Liver (tissue), 9 donors: ENCODE data around the gene PPFIA2. TPM values are rescaled to one million over a fixed set of nuclear protein-coding genes. Genes with fewer than 3 reads are reported as not detected.

ENCODE experiments used
- DNase-seq: peaks from one replicate; pipeline ENCODE4 v3.0.0-alpha.2; 2017; ENCODE audit warnings: low spot score
- H3K27ac ChIP-seq, 2 donors: one replicate each; pipeline ENCODE4 v1.7.0; 2013; ENCODE audit warnings: inconsistent platforms in 2 of 2, low read length in 2 of 2, control low read depth in 1 of 2, low read depth in 1 of 2, mild to moderate bottlenecking in 1 of 2
- H3K27me3 ChIP-seq, 4 donors: one replicate each; pipeline versions ENCODE4 v1.6.1 to v1.7.0; 2013; ENCODE audit warnings: low read length in 3 of 4, inconsistent platforms in 1 of 4, mild to moderate bottlenecking in 1 of 4, moderate library complexity in 1 of 4; ENCODE audit not compliant: control insufficient read depth in 4 of 4, insufficient read depth in 4 of 4
- H3K36me3 ChIP-seq, 4 donors: one replicate each; pipeline versions ENCODE4 v1.6.1 to v1.7.0; 2013; ENCODE audit warnings: low read length in 3 of 4, mild to moderate bottlenecking in 3 of 4, low read depth in 1 of 4, moderate library complexity in 1 of 4; ENCODE audit not compliant: control insufficient read depth in 4 of 4, insufficient read depth in 3 of 4
- H3K4me1 ChIP-seq, 4 donors: one replicate each; pipeline versions ENCODE4 v1.6.1 to v1.7.0; 2013; ENCODE audit warnings: low read length in 3 of 4, mild to moderate bottlenecking in 3 of 4, moderate library complexity in 1 of 4; ENCODE audit not compliant: control insufficient read depth in 4 of 4, insufficient read depth in 4 of 4
- H3K4me3 ChIP-seq, 3 donors: one replicate each; pipeline versions ENCODE4 v1.6.1 to v1.7.0; 2013; ENCODE audit warnings: low read length in 3 of 3, control low read depth in 1 of 3, low read depth in 1 of 3, mild to moderate bottlenecking in 1 of 3
- H3K9ac ChIP-seq, 2 donors: one replicate each; pipeline ENCODE4 v1.7.0; 2013; ENCODE audit warnings: low read length in 2 of 2, mild to moderate bottlenecking in 2 of 2, moderate library complexity in 2 of 2, control low read depth in 1 of 2, low read depth in 1 of 2
- H3K9me3 ChIP-seq, 4 donors: one replicate each; pipeline versions ENCODE4 v1.6.1 to v1.7.0; 2013; ENCODE audit warnings: low read length in 3 of 4; ENCODE audit not compliant: control insufficient read depth in 4 of 4
- EGR1 ChIP-seq, 2 donors: IDR thresholded peaks; 2 replicates each; pipeline ENCODE4 v1.6.1; 2016 to 2018; ENCODE audit warnings: antibody characterized with exemption in 2 of 2, low read depth in 2 of 2
- FOXA1 ChIP-seq: IDR thresholded peaks from 2 replicates; pipeline ENCODE4 v1.6.1; 2016; ENCODE audit warnings: antibody characterized with exemption
- FOXA2 ChIP-seq: IDR thresholded peaks from 2 replicates; pipeline ENCODE4 v1.6.1; 2016; ENCODE audit warnings: antibody characterized with exemption
- GABPA ChIP-seq, 2 donors: IDR thresholded peaks in 1 of 2; conservative IDR thresholded peaks in 1 of 2; 2 replicates each; pipeline ENCODE4 v1.6.1; 2016; ENCODE audit warnings: antibody characterized with exemption in 2 of 2, mild to moderate bottlenecking in 1 of 2, moderate library complexity in 1 of 2
- HNF4A ChIP-seq, 2 donors: conservative IDR thresholded peaks; 2 replicates each; pipeline ENCODE4 v1.6.1; 2016; ENCODE audit warnings: antibody characterized with exemption in 2 of 2, mild to moderate bottlenecking in 2 of 2
- HNF4G ChIP-seq: IDR thresholded peaks from 2 replicates; pipeline ENCODE4 v1.6.1; 2016; ENCODE audit warnings: antibody characterized with exemption
- JUND ChIP-seq, 2 donors: IDR thresholded peaks; 2 replicates each; pipeline ENCODE4 v1.6.1; 2016; ENCODE audit warnings: antibody characterized with exemption in 2 of 2
- NR2F2 ChIP-seq: IDR thresholded peaks from 2 replicates; pipeline ENCODE4 v1.6.1; 2016; ENCODE audit warnings: antibody characterized with exemption
- RAD21 ChIP-seq, 2 donors: IDR thresholded peaks; 2 replicates each; pipeline ENCODE4 v1.6.1; 2016; ENCODE audit warnings: antibody characterized with exemption in 2 of 2, mild to moderate bottlenecking in 2 of 2
- RXRA ChIP-seq, 2 donors: IDR thresholded peaks; 2 replicates each; pipeline ENCODE4 v1.6.1; 2017 to 2018; ENCODE audit warnings: antibody characterized with exemption in 2 of 2, mild to moderate bottlenecking in 1 of 2
- SP1 ChIP-seq: IDR thresholded peaks from 2 replicates; pipeline ENCODE4 v1.6.1; 2018; ENCODE audit warnings: antibody characterized with exemption, mild to moderate bottlenecking
- TAF1 ChIP-seq: conservative IDR thresholded peaks from 2 replicates; pipeline ENCODE4 v1.6.1; 2016; ENCODE audit warnings: antibody characterized with exemption, mild to moderate bottlenecking
- YY1 ChIP-seq: IDR thresholded peaks from 2 replicates; pipeline ENCODE4 v1.6.1; 2016; ENCODE audit warnings: antibody characterized with exemption, mild to moderate bottlenecking
- WGBS: extraction: QIAGEN DNeasy Blood & Tissue Kit; methylation state at CpG from one replicate; pipeline ENCODE4 v1.1.7; 2013; 5-methylcytosine and 5-hydroxymethylcytosine counted together
- polyA plus RNA-seq, 2 donors: library from polyadenylated mRNA; stranded (reverse) in 1 of 2; unstranded in 1 of 2; fragments of 200-250 nt in 1 of 2; fragments of >200 nt in 1 of 2; fragmentation: Nextera tagmentation in 1 of 2; extraction: Ambion mirVana in 1 of 2; gene quantifications; one replicate each; pipeline versions ENCODE4 v1.2.1 to v1.2.3, GENCODE V29; 2013 to 2015
- total RNA-seq, 2 donors: library from RNA; depleted of rRNA; stranded (reverse); fragments of >200 nt; gene quantifications; one replicate each; pipeline ENCODE4 v1.2.3, GENCODE V29; 2014
- TF ChIP-seq, protein P1 (sequence below): IDR thresholded peaks from 2 replicates; pipeline ENCODE4 v1.6.1; 2016; ENCODE audit warnings: antibody characterized with exemption
- TF ChIP-seq, protein P2 (sequence below): IDR thresholded peaks from 2 replicates; pipeline ENCODE4 v1.6.1; 2016; ENCODE audit warnings: antibody characterized with exemption
- TF ChIP-seq, protein P3 (sequence below): fragments of 150-350 bp; IDR thresholded peaks from 2 replicates; pipeline ENCODE4 v1.5.1; 2017; ENCODE audit warnings: improper control_type of control experiment, low read depth, low read length; ENCODE audit not compliant: missing input control
- TF ChIP-seq, protein P4 (sequence below): IDR thresholded peaks from 2 replicates; pipeline ENCODE4 v1.6.1; 2016; ENCODE audit warnings: antibody characterized with exemption
- TF ChIP-seq, protein P5 (sequence below): IDR thresholded peaks from 2 replicates; pipeline ENCODE4 v1.6.1; 2016; ENCODE audit warnings: antibody characterized with exemption, mild to moderate bottlenecking
- donor health status: healthy.
- donor health status: healthy.
- donor health status: healthy.
- donor health status: healthy.
- donor health status: healthy.

Gene PPFIA2
- total and polyA plus RNA-seq, 4 donors, result 0.05 to 0.50 (median 0.22) TPM; not detected in 1

DNA sequence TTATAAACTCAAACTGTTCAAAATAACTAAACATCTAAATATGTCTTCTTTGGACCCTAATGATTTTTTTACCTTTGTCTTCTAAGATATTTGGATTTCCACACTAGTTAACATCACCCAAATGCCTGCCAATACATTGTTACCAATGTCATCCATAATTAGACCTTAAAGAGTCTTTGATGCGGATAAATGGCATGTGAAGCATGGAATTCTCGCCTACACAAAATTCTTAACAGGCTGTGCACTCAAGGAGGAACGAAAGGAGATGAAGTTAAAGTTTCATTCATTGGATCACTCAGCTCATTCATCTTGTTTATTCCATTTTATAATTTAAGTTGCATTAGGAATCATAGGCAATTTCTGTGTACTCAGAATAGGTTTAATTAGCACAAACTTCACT lies 461.5 kb downstream of the PPFIA2 start (continued):
- TF ChIP-seq FOXA2 (no peak), HNF4G (no peak)

DNA sequence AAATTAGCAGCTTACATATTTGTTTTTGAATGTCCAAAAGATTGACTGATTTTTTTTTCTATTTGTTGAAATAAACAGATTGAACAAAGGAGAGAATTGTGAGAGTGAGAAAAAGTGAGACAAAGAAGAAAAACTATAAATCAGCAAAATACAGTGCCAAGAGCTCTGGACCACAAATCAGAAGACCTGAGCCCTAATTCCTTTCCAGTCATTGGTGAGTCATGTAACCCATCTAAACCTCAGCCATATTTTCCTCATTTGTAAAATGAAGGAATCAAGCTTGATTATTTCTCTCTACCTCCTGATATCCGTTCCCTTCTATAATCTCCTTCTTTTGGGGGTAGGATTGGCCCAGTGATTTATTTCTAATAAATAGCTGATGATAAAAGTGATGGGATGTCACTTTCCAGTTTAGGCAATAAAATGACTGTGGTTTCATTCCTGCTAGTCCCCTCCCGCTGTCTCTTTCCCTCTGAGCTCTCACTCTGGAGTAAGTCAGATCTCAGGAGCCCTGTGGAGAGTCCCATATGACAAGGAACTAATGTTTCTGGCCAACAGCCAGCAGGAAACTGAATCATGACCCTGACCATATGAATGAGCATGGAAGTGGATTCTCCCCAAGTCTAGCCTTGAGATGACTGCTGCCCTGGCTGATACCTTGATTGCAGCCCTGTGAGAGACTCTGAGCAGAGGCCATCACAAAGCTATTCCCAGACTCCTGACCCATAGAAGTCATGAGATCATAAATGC lies 462.4 kb downstream of the PPFIA2 start:
- no peak overlapping the region for H3K27ac ChIP-seq
- no peaks in the 10 kb centered on the region for H3K27me3 ChIP-seq
- H3K9me3 ChIP-seq, result no peaks in the 10 kb centered on the region
- WGBS, result 63% methylated on average over 2 of the region's 2 CpGs
- H3K4me1 ChIP-seq, result no peaks in the 10 kb centered on the region
- H3K9ac ChIP-seq, result no peak overlapping the region
- no peaks in the 10 kb centered on the region for H3K36me3 ChIP-seq
- no peak for DNase-seq
- H3K4me3 ChIP-seq, result no peak overlapping the region
- TF ChIP-seq FOXA2 (no peak), SP1 (no peak)

DNA sequence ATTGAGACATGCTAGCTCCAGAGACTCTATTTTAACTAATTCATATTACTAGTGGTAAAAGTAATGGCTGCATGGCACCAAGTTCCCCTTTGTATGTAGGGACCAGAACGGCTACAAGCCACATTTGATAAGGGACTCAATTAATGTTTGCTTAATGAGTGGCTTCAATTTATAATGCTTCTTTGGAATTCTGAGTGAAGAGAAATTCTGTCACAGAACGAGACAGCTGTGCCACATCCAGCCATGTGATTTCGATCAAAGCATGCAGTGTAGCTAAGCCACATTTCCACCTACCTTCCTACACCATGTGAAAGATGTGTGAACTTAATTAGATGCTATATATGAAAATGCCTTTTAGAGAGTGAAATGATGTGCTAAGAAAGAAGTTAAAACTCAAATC lies 463.9 kb downstream of the PPFIA2 start:
- no peak for DNase-seq
- H3K27ac ChIP-seq, result no peak overlapping the region
- WGBS, result 78% methylated on average over 3 of the region's 3 CpGs
- no peak overlapping the region for H3K9ac ChIP-seq
- TF ChIP-seq YY1, result no peak
- TF ChIP-seq FOXA1, result no peak
- TF ChIP-seq, protein P1, sequence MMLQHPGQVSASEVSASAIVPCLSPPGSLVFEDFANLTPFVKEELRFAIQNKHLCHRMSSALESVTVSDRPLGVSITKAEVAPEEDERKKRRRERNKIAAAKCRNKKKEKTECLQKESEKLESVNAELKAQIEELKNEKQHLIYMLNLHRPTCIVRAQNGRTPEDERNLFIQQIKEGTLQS, result no peak
- TF ChIP-seq HNF4G, result no peak
- TF ChIP-seq TAF1, result no peak
- no peak for TF ChIP-seq HNF4A (conservative IDR thresholded peaks at IDR 0.05)
- no peak for TF ChIP-seq JUND (IDR thresholded peaks at IDR 0.05)
- TF ChIP-seq FOXA2, result no peak
- TF ChIP-seq, protein P2, sequence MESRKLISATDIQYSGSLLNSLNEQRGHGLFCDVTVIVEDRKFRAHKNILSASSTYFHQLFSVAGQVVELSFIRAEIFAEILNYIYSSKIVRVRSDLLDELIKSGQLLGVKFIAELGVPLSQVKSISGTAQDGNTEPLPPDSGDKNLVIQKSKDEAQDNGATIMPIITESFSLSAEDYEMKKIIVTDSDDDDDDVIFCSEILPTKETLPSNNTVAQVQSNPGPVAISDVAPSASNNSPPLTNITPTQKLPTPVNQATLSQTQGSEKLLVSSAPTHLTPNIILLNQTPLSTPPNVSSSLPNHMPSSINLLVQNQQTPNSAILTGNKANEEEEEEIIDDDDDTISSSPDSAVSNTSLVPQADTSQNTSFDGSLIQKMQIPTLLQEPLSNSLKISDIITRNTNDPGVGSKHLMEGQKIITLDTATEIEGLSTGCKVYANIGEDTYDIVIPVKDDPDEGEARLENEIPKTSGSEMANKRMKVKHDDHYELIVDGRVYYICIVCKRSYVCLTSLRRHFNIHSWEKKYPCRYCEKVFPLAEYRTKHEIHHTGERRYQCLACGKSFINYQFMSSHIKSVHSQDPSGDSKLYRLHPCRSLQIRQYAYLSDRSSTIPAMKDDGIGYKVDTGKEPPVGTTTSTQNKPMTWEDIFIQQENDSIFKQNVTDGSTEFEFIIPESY, result no peak
- TF ChIP-seq, protein P3, sequence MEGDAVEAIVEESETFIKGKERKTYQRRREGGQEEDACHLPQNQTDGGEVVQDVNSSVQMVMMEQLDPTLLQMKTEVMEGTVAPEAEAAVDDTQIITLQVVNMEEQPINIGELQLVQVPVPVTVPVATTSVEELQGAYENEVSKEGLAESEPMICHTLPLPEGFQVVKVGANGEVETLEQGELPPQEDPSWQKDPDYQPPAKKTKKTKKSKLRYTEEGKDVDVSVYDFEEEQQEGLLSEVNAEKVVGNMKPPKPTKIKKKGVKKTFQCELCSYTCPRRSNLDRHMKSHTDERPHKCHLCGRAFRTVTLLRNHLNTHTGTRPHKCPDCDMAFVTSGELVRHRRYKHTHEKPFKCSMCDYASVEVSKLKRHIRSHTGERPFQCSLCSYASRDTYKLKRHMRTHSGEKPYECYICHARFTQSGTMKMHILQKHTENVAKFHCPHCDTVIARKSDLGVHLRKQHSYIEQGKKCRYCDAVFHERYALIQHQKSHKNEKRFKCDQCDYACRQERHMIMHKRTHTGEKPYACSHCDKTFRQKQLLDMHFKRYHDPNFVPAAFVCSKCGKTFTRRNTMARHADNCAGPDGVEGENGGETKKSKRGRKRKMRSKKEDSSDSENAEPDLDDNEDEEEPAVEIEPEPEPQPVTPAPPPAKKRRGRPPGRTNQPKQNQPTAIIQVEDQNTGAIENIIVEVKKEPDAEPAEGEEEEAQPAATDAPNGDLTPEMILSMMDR, result no peak
- TF ChIP-seq SP1, result no peak
- no peak for TF ChIP-seq RAD21 (IDR thresholded peaks at IDR 0.05)
- TF ChIP-seq EGR1 (IDR thresholded peaks at IDR 0.05; ENCODE audit: low read depth in 2 of 2), result no peak
- no peak for TF ChIP-seq RXRA (IDR thresholded peaks at IDR 0.05)
- TF ChIP-seq NR2F2, result no peak
- TF ChIP-seq, protein P4, sequence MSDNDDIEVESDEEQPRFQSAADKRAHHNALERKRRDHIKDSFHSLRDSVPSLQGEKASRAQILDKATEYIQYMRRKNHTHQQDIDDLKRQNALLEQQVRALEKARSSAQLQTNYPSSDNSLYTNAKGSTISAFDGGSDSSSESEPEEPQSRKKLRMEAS, result no peak
- no peak for TF ChIP-seq GABPA (IDR thresholded peaks at IDR 0.05 in 1 of 2, conservative IDR thresholded peaks at IDR 0.05 in 1 of 2)
- TF ChIP-seq, protein P5, sequence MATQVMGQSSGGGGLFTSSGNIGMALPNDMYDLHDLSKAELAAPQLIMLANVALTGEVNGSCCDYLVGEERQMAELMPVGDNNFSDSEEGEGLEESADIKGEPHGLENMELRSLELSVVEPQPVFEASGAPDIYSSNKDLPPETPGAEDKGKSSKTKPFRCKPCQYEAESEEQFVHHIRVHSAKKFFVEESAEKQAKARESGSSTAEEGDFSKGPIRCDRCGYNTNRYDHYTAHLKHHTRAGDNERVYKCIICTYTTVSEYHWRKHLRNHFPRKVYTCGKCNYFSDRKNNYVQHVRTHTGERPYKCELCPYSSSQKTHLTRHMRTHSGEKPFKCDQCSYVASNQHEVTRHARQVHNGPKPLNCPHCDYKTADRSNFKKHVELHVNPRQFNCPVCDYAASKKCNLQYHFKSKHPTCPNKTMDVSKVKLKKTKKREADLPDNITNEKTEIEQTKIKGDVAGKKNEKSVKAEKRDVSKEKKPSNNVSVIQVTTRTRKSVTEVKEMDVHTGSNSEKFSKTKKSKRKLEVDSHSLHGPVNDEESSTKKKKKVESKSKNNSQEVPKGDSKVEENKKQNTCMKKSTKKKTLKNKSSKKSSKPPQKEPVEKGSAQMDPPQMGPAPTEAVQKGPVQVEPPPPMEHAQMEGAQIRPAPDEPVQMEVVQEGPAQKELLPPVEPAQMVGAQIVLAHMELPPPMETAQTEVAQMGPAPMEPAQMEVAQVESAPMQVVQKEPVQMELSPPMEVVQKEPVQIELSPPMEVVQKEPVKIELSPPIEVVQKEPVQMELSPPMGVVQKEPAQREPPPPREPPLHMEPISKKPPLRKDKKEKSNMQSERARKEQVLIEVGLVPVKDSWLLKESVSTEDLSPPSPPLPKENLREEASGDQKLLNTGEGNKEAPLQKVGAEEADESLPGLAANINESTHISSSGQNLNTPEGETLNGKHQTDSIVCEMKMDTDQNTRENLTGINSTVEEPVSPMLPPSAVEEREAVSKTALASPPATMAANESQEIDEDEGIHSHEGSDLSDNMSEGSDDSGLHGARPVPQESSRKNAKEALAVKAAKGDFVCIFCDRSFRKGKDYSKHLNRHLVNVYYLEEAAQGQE, result no peak
- no peaks in the 10 kb centered on the region for H3K4me1 ChIP-seq
- no peak overlapping the region for H3K4me3 ChIP-seq
- no peaks in the 10 kb centered on the region for H3K9me3 ChIP-seq
- no peaks in the 10 kb centered on the region for H3K27me3 ChIP-seq
- H3K36me3 ChIP-seq, result no peaks in the 10 kb centered on the region
